ENCODE results near the gene TCL1A.

TCL1A gene

DNA sequence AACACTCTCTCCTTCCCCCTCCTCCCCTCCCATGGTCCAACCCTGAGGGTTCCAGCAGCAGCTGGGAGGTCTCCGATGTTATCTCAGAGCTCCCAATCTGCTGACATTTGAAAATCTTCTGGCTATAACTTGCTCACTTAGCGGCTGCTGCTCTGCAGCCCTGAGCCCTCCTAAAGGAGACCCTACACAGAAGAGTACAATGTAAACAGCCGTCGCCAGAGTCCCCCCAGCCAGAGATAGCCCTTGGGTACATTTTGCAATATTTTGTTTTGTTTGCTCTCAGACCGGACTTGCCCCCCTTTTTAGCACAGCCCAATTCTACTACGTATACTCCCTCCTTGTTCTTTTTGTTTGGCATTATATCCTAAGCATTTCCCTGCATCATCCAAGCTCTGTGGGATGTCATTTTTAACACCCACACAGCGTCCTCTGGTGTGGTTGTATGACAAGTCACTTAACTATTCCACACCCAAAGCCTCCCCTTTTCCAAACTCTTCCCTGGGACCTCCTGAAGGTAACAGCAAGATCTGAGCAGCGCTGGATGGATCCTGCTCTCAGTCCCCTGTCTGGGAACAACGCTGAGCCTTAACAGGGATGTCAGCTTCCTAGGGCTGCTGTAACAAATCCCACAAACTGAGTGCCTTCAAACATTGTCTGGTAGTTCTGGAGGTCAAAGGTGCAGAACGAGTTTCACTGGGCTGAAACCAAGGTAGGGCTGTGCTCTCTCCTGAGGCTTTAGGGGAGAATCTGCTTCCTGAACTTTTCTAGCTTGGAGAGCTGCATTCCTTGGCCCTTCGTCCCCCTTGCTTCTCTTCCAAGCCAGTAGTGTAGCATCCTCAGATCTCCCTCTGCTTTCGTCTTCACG is 53.0 kb downstream of the TCL1A start:
- no peak overlapping the region for H3K4me3 ChIP-seq (ENCODE audit: low read depth, low read length)
- TF ChIP-seq, protein P1, sequence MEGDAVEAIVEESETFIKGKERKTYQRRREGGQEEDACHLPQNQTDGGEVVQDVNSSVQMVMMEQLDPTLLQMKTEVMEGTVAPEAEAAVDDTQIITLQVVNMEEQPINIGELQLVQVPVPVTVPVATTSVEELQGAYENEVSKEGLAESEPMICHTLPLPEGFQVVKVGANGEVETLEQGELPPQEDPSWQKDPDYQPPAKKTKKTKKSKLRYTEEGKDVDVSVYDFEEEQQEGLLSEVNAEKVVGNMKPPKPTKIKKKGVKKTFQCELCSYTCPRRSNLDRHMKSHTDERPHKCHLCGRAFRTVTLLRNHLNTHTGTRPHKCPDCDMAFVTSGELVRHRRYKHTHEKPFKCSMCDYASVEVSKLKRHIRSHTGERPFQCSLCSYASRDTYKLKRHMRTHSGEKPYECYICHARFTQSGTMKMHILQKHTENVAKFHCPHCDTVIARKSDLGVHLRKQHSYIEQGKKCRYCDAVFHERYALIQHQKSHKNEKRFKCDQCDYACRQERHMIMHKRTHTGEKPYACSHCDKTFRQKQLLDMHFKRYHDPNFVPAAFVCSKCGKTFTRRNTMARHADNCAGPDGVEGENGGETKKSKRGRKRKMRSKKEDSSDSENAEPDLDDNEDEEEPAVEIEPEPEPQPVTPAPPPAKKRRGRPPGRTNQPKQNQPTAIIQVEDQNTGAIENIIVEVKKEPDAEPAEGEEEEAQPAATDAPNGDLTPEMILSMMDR (conservative IDR thresholded peaks at IDR 0.05; ENCODE audit: low read depth, low read length), result no peak
- no peak for DNase-seq (ENCODE audit: low read depth)

DNA sequence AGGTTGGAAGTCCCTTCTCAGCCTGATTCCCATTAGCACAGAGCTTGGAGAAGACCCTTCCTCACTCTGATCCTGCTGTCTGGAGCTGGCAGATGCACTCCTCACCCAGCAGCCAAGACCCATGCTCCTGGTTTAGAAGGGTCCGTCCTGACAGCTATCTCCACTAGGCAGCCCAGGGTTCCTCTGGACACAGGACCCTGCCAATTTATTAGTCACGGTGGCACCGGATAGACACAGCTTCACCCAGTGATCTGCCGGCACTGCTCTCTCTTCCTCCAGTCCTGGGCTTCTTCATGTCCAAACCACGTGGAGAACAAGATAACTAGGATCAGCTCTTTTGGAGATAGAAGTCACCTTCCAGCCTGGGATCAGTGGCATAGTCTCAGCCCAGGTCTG is 53.9 kb downstream of the TCL1A start:
- no peak for DNase-seq (ENCODE audit: low read depth)
- TF ChIP-seq, protein P1 (conservative IDR thresholded peaks at IDR 0.05; ENCODE audit: low read depth, low read length), result no peak

More for the DNA sequence above, 53.9 kb downstream of the TCL1A start:
- H3K4me3 ChIP-seq (ENCODE audit: low read depth, low read length), result no peak overlapping the region

All from choroid plexus epithelial cell (primary cell).